HG02678 (cell line): Measurements from ENCODE around the gene STING1.
"Not testable (repeated sequence)": the region's sequence is repeated elsewhere in the genome, so short reads cannot be mapped to it uniquely, and the experiment has no call there.

Source experiments
- ATAC-seq: cut with Tn5 transposase; IDR thresholded peaks from one replicate; pipeline ENCODE4 v1.9.1; 2021; ENCODE audit warnings: mild to moderate bottlenecking, moderate library complexity; ENCODE audit not compliant: unreplicated experiment

STING1 gene

GRCh38 chr5:139440416-139440815, 42.1 kb downstream of the STING1 start:
- ATAC-seq, result not testable (repeated sequence)

DNA sequence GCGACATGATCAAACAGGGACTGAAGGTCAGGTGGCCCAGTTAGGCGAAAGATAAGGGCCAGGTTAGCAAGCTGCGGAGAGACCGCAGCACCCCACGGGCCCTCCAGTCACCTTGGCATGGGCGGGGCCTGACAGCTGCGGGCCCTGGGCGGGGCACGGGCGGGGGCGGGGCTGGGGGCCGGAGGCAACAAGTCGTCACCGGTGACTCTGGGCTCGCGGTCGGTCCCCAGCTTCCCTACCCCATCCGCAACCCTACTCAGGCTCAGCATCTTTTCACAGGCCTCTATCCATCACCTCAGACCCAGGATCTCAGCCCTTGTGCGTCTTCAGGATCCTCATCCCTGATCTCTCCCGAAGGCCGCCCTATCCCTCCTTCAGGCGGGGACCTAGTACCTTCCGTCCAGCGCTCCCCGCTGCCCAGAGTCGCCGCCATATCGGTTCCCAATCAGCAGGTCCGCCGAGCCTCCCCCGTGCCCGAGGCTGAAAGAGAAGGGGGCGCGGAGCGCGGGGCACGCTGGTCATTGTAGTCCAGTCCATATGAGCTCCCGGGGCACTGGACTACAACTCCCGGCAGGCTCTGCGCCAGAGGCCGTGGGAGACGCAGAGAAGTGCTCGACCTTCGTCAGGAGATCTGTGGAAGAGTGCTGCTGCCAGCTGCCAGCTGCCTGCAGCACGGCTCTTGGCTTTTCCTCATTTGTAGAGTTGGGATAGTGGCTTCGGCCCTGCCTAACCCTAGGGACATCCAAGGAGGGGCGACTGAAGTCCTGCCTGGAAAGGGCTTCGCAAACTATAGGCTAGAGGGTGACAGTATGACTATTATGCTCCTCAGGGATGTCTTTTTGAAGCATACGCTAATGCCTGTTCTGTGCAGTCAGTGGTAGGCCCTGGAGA, 43.3 kb downstream of the STING1 start, which contains the start of gene DNAJC18:
Gene DNAJC18, minus strand, starts transcription at position 513 of the 891 bp plus-strand sequence. Its CDS starts 80 bp downstream, at position 433.
- ATAC-seq, result peak; percentile 87

- no peak for ATAC-seq
Observed at GRCh38 chr5:139438707-139439012, 43.9 kb downstream of the STING1 start.

DNA sequence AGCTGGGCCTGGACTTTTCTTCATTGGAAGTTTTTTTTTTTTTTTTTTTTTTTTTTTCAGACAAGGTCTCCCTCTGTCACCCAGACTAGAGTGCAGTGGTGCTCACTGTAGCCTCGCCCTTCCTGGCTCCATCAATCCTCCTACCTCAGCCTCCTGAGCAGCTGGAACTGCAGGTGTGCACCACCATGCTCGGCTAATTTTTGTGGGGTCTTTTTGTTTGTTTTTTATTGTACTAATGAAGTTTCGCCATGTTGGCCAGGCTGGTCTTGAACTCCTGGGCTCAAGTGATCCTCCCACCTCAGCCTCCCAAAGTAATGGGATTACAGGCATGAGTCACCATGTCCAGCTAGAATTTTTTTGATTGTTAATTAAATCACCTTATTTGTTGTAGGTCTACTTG, 46.9 kb downstream of the STING1 start:
- no peak for ATAC-seq

GRCh38 chr5:139431706-139432105, 50.9 kb downstream of the STING1 start:
- ATAC-seq, result no peak

- ATAC-seq, result no peak
Observed at GRCh38 chr5:139430015-139430414, 52.5 kb downstream of the STING1 start.

GRCh38 chr5:139426203-139426885, 56.2 kb downstream of the STING1 start:
- no peak for ATAC-seq
